Measurements from ENCODE around the gene KCTD17. TPM values are rescaled to one million over a fixed set of nuclear protein-coding genes. Genes with fewer than 3 reads are reported as not detected.
A peak's percentile ranks its signal among the peaks of the same experiment; 100 is the strongest.

KCTD17 gene
- total and polyA plus RNA-seq, 2 of the 13 experiments (the other 11 are each of a cell fraction or from before 2014, with no cell fraction given) = 5.3 to 11.7 TPM

DNA sequence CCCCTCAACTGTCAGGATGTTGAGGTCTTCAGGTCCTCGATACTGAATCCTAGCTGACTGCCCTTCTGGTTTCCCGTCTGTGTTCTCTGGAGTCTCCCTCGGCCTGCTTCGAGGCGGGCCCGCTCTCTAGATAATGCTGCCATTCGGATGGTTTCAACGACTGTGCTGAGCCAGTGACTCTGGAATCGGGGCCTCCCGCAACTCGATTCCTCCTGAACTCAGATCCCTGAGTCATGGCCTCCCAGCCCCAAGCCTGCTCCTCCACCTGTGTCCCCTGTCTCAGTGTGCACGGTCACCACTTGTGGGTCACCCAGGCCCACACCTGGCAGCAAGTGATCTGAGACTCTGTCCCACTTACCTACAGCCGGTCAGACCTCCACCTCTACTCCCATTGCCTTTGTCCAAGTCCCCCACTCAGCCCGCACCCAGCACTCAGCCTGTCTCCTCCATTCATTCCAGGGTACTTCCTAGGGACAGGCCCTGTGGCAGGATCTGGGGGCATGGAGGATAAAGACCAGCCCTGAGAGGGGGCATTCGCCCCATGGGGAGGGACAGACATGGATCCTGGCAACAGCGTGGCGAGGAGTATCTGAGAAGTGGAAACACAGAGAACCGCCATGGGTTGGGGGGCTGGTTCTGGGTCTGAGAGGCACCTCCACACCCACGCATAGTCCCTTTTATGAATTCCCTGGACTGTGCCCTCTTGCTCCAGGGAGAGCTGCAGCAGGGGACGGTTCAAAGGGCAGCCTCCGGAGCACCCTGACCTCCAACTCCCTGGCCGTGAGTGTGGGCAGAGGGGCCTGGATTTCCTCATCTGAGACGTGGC is 17.7 kb upstream of the KCTD17 start (continued):
- TF ChIP-seq ZNF766 (CRISPR knock-in tag; IDR thresholded peaks at IDR 0.05; ENCODE audit: borderline replicate concordance) = 0 out of 2 replicates have a peak, but pooled peaks have one; percentile 41
- no peak; the same call in 1 of the 2 replicates for TF ChIP-seq ZNF354B (CRISPR knock-in tag; IDR thresholded peaks at IDR 0.05)
- TF ChIP-seq, protein P1, sequence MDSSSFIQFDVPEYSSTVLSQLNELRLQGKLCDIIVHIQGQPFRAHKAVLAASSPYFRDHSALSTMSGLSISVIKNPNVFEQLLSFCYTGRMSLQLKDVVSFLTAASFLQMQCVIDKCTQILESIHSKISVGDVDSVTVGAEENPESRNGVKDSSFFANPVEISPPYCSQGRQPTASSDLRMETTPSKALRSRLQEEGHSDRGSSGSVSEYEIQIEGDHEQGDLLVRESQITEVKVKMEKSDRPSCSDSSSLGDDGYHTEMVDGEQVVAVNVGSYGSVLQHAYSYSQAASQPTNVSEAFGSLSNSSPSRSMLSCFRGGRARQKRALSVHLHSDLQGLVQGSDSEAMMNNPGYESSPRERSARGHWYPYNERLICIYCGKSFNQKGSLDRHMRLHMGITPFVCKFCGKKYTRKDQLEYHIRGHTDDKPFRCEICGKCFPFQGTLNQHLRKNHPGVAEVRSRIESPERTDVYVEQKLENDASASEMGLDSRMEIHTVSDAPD (CRISPR knock-in tag; IDR thresholded peaks at IDR 0.05) = no peak
- peak; percentile 44; the same call in 1 of the 2 replicates for TF ChIP-seq TBX2 (CRISPR knock-in tag; IDR thresholded peaks at IDR 0.05; ENCODE audit: borderline replicate concordance)
- peak; percentile 71 for TF ChIP-seq ZFX (CRISPR knock-in tag; IDR thresholded peaks at IDR 0.05; ENCODE audit: low read depth)
- TF ChIP-seq CREM (IDR thresholded peaks at IDR 0.05) = peak; percentile 57; the same call in 1 of the 2 replicates
- no peak for TF ChIP-seq CREM (CRISPR knock-in tag; IDR thresholded peaks at IDR 0.05)
- TF ChIP-seq, protein P2, sequence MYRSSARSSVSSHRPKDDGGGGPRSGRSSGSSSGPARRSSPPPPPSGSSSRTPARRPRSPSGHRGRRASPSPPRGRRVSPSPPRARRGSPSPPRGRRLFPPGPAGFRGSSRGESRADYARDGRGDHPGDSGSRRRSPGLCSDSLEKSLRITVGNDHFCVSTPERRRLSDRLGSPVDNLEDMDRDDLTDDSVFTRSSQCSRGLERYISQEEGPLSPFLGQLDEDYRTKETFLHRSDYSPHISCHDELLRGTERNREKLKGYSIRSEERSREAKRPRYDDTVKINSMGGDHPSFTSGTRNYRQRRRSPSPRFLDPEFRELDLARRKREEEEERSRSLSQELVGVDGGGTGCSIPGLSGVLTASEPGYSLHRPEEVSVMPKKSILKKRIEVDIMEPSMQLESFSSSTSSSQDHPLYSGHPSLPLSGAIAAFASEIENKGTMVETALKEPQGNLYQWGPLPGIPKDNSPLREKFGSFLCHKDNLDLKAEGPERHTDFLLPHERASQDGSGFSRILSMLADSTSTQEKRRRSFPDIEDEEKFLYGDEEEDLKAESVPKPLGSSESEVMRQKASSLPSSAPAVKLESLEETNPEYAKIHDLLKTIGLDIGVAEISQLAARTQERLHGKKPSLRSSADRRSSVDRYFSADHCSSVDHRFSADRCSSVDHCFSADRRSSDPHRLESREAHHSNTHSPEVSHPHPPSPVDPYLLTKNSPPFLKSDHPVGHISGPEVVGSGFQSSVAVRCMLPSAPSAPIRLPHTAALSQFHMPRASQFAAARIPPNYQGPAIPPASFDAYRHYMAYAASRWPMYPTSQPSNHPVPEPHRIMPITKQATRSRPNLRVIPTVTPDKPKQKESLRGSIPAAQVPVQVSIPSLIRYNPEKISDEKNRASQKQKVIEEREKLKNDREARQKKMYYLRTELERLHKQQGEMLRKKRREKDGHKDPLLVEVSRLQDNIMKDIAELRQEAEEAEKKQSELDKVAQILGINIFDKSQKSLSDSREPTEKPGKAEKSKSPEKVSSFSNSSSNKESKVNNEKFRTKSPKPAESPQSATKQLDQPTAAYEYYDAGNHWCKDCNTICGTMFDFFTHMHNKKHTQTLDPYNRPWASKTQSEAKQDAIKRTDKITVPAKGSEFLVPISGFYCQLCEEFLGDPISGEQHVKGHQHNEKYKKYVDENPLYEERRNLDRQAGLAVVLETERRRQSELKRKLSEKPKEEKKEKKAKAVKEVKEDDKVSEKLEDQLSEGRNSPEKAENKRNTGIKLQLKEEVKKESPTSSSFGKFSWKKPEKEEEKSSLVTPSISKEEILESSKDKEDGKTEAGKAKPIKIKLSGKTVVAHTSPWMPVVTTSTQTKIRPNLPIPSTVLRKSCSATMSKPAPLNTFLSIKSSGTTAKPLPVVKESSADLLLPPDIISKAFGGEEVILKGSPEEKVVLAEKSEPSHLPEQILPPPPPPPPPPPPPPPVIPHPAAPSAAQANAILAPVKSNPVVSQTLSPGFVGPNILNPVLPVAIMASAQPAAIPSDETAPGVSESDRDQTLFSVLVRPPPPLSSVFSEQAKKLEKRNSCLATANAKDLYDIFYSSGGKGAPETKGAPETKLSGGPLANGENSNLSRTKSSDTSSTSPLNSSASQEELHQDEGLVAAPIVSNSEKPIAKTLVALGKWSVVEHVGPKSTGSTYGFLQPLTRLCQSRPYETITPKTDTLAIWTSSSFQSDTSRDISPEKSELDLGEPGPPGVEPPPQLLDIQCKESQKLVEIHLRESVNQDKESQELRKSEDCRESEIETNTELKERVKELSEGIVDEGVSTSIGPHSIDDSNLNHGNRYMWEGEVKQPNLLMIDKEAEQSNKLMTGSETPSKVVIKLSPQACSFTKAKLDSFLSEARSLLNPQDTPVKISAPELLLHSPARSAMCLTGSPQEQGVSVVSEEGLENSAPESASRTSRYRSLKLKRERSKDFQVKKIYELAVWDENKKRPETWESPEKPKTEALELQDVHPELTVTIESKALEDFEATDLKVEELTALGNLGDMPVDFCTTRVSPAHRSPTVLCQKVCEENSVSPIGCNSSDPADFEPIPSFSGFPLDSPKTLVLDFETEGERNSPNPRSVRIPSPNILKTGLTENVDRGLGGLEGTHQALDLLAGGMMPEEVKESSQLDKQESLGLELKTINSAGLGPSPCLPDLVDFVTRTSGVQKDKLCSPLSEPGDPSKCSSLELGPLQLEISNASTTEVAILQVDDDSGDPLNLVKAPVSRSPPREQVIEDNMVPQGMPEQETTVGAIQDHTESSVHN (CRISPR knock-in tag; IDR thresholded peaks at IDR 0.05) = 0 out of 2 replicates have a peak, but pooled peaks have one; percentile 20
- TF ChIP-seq CBX5 (CRISPR knock-in tag; IDR thresholded peaks at IDR 0.05; ENCODE audit: borderline replicate concordance) = peak; percentile 30; the same call in 1 of the 2 replicates
- TF ChIP-seq, protein P3, sequence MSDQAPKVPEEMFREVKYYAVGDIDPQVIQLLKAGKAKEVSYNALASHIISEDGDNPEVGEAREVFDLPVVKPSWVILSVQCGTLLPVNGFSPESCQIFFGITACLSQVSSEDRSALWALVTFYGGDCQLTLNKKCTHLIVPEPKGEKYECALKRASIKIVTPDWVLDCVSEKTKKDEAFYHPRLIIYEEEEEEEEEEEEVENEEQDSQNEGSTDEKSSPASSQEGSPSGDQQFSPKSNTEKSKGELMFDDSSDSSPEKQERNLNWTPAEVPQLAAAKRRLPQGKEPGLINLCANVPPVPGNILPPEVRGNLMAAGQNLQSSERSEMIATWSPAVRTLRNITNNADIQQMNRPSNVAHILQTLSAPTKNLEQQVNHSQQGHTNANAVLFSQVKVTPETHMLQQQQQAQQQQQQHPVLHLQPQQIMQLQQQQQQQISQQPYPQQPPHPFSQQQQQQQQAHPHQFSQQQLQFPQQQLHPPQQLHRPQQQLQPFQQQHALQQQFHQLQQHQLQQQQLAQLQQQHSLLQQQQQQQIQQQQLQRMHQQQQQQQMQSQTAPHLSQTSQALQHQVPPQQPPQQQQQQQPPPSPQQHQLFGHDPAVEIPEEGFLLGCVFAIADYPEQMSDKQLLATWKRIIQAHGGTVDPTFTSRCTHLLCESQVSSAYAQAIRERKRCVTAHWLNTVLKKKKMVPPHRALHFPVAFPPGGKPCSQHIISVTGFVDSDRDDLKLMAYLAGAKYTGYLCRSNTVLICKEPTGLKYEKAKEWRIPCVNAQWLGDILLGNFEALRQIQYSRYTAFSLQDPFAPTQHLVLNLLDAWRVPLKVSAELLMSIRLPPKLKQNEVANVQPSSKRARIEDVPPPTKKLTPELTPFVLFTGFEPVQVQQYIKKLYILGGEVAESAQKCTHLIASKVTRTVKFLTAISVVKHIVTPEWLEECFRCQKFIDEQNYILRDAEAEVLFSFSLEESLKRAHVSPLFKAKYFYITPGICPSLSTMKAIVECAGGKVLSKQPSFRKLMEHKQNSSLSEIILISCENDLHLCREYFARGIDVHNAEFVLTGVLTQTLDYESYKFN (CRISPR knock-in tag; conservative IDR thresholded peaks at IDR 0.05) = peak; percentile 95
- no peak for TF ChIP-seq FOXP1 (IDR thresholded peaks at IDR 0.05)
- peak; percentile 57; the same call in 1 of the 2 replicates for TF ChIP-seq FOXP1 (CRISPR knock-in tag; IDR thresholded peaks at IDR 0.05)
- TF ChIP-seq FIP1L1 (IDR thresholded peaks at IDR 0.05; ENCODE audit: borderline replicate concordance, insufficient read depth, low read depth, low read length) = no peak
- TF ChIP-seq, protein P4, sequence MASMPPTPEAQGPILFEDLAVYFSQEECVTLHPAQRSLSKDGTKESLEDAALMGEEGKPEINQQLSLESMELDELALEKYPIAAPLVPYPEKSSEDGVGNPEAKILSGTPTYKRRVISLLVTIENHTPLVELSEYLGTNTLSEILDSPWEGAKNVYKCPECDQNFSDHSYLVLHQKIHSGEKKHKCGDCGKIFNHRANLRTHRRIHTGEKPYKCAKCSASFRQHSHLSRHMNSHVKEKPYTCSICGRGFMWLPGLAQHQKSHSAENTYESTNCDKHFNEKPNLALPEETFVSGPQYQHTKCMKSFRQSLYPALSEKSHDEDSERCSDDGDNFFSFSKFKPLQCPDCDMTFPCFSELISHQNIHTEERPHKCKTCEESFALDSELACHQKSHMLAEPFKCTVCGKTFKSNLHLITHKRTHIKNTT (CRISPR knock-in tag; IDR thresholded peaks at IDR 0.05) = no peak
